Measurements from ENCODE around the gene ASIC2. TPM values are rescaled to one million over a fixed set of nuclear protein-coding genes. Genes with fewer than 3 reads are reported as not detected.

The ASIC2 gene
- total RNA-seq, 1 donor from 2014 or later: not detected

DNA sequence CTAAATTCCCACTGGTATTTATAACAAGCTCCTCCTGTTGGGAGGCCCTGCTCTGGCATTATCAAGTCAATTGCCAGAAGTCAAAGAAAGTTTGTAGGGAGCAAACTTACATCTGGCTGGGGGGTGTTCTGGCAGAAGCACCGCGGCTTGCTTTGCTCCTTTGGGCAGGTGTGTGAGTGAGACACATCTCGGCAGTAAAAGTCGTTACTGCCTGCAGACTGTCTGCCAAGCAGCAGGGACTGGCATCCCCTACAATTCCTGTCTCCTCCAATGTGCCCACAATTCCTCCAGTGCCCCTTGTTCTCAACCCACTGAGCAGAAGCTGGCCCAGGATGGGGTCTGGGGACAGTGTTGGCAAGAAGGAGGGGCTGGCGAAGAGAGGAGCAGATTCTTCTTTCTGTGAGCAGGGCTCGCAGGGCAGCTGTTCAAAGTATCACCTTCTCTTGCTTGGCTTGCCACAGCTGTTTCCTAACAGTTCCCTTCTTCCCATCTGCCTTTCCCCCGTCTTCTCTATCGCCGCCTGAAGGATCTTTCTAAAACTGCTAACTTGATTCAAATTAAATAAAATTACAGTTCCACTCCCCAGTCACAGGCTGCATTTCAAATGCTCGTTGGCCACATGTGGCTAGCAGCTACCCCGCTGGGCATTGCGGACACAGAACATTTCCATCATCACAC lies 271.2 kb downstream of the ASIC2 start:
- ChIA-PET POLR2A (no interaction called here), CTCF (no interaction called here)
- Mint-ChIP-seq H3K9me3 (no peaks in the 10 kb centered on the region), H3K27ac (no peak overlapping the region), H3K27me3 (no peaks in the 10 kb centered on the region), H3K4me1 (no peaks in the 10 kb centered on the region), H3K4me3 (no peak overlapping the region), H3K36me3 (ENCODE audit: low read depth) (no peaks in the 10 kb centered on the region)
- DNase-seq (no peak), ATAC-seq (ENCODE audit: low read depth) (no peak)
- intact Hi-C loops (cut with micrococcal nuclease): no loop called here
- TF ChIP-seq, protein P1, sequence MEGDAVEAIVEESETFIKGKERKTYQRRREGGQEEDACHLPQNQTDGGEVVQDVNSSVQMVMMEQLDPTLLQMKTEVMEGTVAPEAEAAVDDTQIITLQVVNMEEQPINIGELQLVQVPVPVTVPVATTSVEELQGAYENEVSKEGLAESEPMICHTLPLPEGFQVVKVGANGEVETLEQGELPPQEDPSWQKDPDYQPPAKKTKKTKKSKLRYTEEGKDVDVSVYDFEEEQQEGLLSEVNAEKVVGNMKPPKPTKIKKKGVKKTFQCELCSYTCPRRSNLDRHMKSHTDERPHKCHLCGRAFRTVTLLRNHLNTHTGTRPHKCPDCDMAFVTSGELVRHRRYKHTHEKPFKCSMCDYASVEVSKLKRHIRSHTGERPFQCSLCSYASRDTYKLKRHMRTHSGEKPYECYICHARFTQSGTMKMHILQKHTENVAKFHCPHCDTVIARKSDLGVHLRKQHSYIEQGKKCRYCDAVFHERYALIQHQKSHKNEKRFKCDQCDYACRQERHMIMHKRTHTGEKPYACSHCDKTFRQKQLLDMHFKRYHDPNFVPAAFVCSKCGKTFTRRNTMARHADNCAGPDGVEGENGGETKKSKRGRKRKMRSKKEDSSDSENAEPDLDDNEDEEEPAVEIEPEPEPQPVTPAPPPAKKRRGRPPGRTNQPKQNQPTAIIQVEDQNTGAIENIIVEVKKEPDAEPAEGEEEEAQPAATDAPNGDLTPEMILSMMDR (IDR thresholded peaks at IDR 0.05): no peak

DNA sequence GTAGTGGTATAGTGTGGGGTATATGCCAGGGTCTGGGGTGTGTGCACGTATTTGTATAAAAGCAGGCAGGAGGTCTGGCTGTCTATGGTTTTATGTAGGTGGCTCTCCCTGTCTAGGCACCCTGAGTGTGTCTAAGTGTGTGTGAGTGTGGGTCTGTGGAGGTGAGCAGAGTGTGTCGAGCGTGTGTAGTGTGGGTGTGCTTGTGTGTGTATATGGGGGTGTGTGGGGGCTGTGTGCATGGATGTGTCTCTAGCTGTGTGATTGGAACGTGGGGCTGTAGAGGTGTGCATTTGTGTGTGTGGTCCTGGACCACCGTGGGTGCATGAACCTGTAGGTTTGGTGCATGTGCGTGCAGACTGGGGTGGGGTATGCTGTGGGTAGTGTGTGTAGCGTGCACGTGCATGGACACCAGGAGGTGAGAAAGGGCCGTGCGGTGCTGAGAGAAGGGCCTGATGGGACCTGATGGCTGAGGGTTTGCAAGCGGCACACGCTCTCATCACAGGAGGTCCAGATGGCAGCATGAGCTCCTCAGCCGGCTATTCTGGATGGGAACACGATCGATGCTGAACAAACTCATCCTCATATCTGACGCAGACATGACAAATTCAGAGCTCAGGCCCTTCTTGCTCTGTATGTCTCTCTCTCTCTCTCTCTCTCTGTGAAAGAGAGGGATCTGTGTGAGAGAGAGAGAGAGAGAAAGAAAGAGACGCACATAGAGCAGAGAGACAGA lies 273.8 kb downstream of the ASIC2 start:
- Mint-ChIP-seq H3K27ac (no peak overlapping the region), H3K9me3 (no peaks in the 10 kb centered on the region), H3K4me3 (no peak overlapping the region), H3K4me1 (no peaks in the 10 kb centered on the region), H3K36me3 (ENCODE audit: low read depth) (no peaks in the 10 kb centered on the region), H3K27me3 (no peaks in the 10 kb centered on the region)
- ChIA-PET CTCF (no interaction called here), POLR2A (no interaction called here)
- intact Hi-C loops (cut with micrococcal nuclease): no loop called here
- ATAC-seq (ENCODE audit: low read depth) (no peak), DNase-seq (no peak)
- TF ChIP-seq, protein P1 (IDR thresholded peaks at IDR 0.05): no peak

DNA sequence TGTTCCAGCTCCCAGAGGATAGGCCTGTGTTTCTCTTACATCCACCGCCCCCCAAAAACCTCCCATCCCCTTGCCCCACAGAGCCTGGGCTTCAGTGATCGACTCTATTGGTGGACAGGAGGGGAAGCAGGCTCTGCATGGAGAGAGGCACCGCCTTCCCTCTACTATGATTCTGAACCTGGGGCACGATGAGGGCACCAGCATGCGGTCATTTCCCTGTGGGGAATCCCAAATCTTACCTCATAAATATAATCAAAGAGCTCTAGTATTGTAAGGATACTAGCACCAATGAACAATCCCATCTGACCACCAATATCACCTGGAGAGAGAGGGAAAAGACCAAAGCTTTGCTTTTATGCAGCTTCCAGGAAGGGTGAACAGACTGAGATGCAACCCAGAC lies 275.7 kb downstream of the ASIC2 start:
- no peaks in the 10 kb centered on the region for H3K4me1 Mint-ChIP-seq
- no peaks in the 10 kb centered on the region for H3K9me3 Mint-ChIP-seq
- H3K27ac Mint-ChIP-seq: no peak overlapping the region
- no peaks in the 10 kb centered on the region for H3K36me3 Mint-ChIP-seq (ENCODE audit: low read depth)
- ATAC-seq (ENCODE audit: low read depth) (no peak), DNase-seq (no peak)
- TF ChIP-seq, protein P1 (IDR thresholded peaks at IDR 0.05): no peak
- no peak overlapping the region for H3K4me3 Mint-ChIP-seq
- intact Hi-C loops (cut with micrococcal nuclease): no loop called here
- no peaks in the 10 kb centered on the region for H3K27me3 Mint-ChIP-seq
- CTCF ChIA-PET: interaction anchor here (1.1 kb wide), 1 partner anchor 9 kb away, joined by 4 read pairs; no protein-coding TSS in a partner anchor
- POLR2A ChIA-PET: no interaction called here

DNA sequence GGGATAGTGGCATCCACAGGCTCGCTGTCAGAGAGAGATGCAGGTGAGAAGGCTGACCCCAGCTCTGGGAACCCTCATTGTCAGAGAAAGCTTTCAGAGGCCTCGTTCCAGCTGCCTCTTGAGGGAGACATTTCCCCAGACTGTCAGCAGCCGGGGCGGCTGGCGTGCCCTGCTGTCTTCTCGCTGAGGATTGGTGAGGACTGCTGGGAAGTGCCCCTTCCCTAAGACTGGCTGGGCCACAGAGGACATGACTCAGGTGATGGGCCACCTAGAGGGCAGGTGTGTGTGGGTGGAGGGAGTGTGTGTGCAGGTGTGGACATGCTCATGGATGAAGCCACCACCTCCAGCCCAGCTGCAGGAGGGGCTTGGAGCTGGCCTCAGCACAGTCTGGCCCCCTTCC lies 276.2 kb downstream of the ASIC2 start:
- Mint-ChIP-seq H3K27me3 (no peaks in the 10 kb centered on the region), H3K9me3 (no peaks in the 10 kb centered on the region), H3K27ac (no peak overlapping the region), H3K4me3 (no peak overlapping the region), H3K4me1 (no peaks in the 10 kb centered on the region), H3K36me3 (ENCODE audit: low read depth) (no peaks in the 10 kb centered on the region)
- intact Hi-C loops (cut with micrococcal nuclease): no loop called here
- ChIA-PET POLR2A (no interaction called here), CTCF (no interaction called here)
- TF ChIP-seq, protein P1 (IDR thresholded peaks at IDR 0.05): no peak
- ATAC-seq (ENCODE audit: low read depth): no peak
- DNase-seq: no peak

DNA sequence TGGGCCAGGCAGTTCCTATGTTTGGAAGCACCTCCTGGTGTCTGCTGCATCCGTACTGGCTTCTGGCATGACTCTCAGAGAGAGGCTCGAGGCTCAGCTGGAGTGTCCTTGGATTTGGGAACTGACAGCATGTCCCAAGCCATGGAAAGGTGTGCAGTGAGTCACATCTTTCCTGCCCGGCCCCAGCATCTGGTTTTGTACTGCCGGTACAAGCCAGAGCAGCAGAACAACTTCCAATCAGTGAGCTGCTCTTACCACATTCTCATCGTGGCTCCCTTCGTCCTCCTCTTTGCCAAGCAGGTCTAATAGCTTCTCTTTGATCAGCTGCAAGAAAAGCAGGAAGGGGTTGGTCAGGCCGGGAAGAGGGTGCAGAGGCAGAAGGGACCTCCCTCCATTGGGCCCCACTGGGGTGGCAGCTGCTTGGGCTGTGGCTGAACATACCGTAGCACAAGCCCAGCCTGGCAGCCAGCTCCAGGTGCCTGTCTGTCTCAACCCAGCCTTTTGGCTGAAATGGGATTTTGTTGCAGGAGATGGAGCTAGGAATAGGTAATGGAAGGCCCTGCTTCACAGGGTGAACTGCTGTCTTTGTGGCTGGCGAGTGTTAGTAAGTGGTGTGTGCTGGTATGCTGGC lies 277.3 kb downstream of the ASIC2 start:
- no peak overlapping the region for H3K27ac Mint-ChIP-seq
- no peaks in the 10 kb centered on the region for H3K9me3 Mint-ChIP-seq
- H3K4me3 Mint-ChIP-seq: no peak overlapping the region
- no peaks in the 10 kb centered on the region for H3K4me1 Mint-ChIP-seq
- H3K27me3 Mint-ChIP-seq: no peaks in the 10 kb centered on the region
- intact Hi-C loops (cut with micrococcal nuclease): no loop called here
- no peaks in the 10 kb centered on the region for H3K36me3 Mint-ChIP-seq (ENCODE audit: low read depth)
- TF ChIP-seq, protein P1 (IDR thresholded peaks at IDR 0.05): no peak
- DNase-seq (no peak), ATAC-seq (ENCODE audit: low read depth) (no peak)
- ChIA-PET POLR2A (no interaction called here), CTCF (no interaction called here)
